ENCODE measurements around the gene ABCB10. TPM values are rescaled to one million over a fixed set of nuclear protein-coding genes. Genes with fewer than 3 reads are reported as not detected.

The ABCB10 gene
- total and polyA plus RNA-seq, 2 experiments from 2014 or later, result 4.7 to 9.7 TPM

GRCh38 chr1:229507951-229508822, 50.3 kb downstream of the ABCB10 start, which contains the start of gene NUP133:
NUP133 (minus strand) TSS chr1:229508341; CDS start chr1:229508249, 92 bp downstream.
- DNase-seq (ENCODE audit: low spot score) (peak; percentile 100), ATAC-seq (peak; percentile 96)
- Histone ChIP-seq H4K20me1 (replicated peaks; ENCODE audit: insufficient read depth) (0 out of 2 replicates have a peak, but pooled peaks cover 3% of the 10 kb centered on the region), H3K27ac (ENCODE audit: low read depth) (peak within 1 kb of the TSS; percentile 98), H3K4me2 (peak within 1 kb of the TSS; percentile 91), H3K9me2 (ENCODE audit: insufficient read depth) (no peaks in the 10 kb centered on the region), H3K27me3 (ENCODE audit: insufficient read depth) (no peaks in the 10 kb centered on the region), H3F3A (replicated peaks; ENCODE audit: low read depth) (no peaks in the 10 kb centered on the region; the same call in 1 of the 2 replicates), H3K4me3 (peak within 1 kb of the TSS; percentile 86), H3K36me3 (ENCODE audit: insufficient read depth) (no peaks in the 10 kb centered on the region), H3K79me2 (replicated peaks; ENCODE audit: insufficient read depth) (peaks cover 35% of the 10 kb centered on the region), H2AFZ (peak within 1 kb of the TSS; percentile 88), H3K4me1 (ENCODE audit: insufficient read depth) (peaks cover 9% of the 10 kb centered on the region; the same call in 1 of the 2 replicates)
- Mint-ChIP-seq H3K27ac (peak within 1 kb of the TSS; percentile 99), H3K4me1 (peaks cover 13% of the 10 kb centered on the region; the same call in 2 of the 3 replicates), H3K27me3 (ENCODE audit: insufficient read depth, low read depth, poor library complexity) (peaks cover 5% of the 10 kb centered on the region), H3K4me3 (peak within 1 kb of the TSS; percentile 96), H3K9me3 (no peaks in the 10 kb centered on the region), H3K36me3 (ENCODE audit: low read depth) (peaks cover 3% of the 10 kb centered on the region; the same call in 1 of the 3 replicates)
- TF ChIP-seq REST (IDR thresholded peaks at IDR 0.05; ENCODE audit: unreplicated experiment), result no peak
- peak; percentile 96 for TF ChIP-seq POLR2AphosphoS5 (IDR thresholded peaks at IDR 0.05; ENCODE audit: low read depth)
- no peak for TF ChIP-seq STAT1 (IDR thresholded peaks at IDR 0.05; ENCODE audit: unreplicated experiment)
- no peak for TF ChIP-seq ZNF331 (CRISPR knock-in tag; IDR thresholded peaks at IDR 0.05; ENCODE audit: low read depth)
- peak; percentile 98 for TF ChIP-seq CREB1 (CRISPR knock-in tag; IDR thresholded peaks at IDR 0.05; ENCODE audit: low read depth)
- no peak for TF ChIP-seq EZH2 (IDR thresholded peaks at IDR 0.05; ENCODE audit: low read depth, unreplicated experiment)
- TF ChIP-seq, protein P1, sequence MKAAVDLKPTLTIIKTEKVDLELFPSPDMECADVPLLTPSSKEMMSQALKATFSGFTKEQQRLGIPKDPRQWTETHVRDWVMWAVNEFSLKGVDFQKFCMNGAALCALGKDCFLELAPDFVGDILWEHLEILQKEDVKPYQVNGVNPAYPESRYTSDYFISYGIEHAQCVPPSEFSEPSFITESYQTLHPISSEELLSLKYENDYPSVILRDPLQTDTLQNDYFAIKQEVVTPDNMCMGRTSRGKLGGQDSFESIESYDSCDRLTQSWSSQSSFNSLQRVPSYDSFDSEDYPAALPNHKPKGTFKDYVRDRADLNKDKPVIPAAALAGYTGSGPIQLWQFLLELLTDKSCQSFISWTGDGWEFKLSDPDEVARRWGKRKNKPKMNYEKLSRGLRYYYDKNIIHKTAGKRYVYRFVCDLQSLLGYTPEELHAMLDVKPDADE (IDR thresholded peaks at IDR 0.05), result peak; percentile 67

DNA sequence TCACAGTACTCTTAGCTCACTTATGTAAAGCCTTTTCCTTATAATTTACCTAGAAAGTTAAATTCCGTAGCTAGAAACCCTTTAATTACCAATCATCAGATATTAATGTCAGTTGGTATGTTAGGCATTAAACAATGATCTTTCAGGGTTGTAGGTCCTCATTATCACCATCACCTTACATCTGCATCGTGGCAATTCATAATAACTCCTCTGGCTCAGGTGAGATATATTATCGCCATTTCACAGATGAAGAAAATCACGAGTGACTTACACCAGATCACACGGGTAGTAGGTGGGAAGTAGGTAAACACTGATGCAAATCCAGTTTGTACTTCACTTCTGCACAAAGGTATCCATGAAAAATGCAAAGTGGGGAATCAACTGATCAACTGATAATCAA, 51.0 kb downstream of the ABCB10 start:
- peak overlapping the region; percentile 99 for H3K27ac Mint-ChIP-seq

More for the DNA sequence above, 51.0 kb downstream of the ABCB10 start:
- H3K9me2 ChIP-seq (ENCODE audit: insufficient read depth), result no peaks in the 10 kb centered on the region
- TF ChIP-seq, protein P2, sequence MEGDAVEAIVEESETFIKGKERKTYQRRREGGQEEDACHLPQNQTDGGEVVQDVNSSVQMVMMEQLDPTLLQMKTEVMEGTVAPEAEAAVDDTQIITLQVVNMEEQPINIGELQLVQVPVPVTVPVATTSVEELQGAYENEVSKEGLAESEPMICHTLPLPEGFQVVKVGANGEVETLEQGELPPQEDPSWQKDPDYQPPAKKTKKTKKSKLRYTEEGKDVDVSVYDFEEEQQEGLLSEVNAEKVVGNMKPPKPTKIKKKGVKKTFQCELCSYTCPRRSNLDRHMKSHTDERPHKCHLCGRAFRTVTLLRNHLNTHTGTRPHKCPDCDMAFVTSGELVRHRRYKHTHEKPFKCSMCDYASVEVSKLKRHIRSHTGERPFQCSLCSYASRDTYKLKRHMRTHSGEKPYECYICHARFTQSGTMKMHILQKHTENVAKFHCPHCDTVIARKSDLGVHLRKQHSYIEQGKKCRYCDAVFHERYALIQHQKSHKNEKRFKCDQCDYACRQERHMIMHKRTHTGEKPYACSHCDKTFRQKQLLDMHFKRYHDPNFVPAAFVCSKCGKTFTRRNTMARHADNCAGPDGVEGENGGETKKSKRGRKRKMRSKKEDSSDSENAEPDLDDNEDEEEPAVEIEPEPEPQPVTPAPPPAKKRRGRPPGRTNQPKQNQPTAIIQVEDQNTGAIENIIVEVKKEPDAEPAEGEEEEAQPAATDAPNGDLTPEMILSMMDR (conservative IDR thresholded peaks at IDR 0.05; ENCODE audit: low read depth in 2 of 2), result no peak
- TF ChIP-seq REST (IDR thresholded peaks at IDR 0.05; ENCODE audit: unreplicated experiment) (no peak), EZH2 (IDR thresholded peaks at IDR 0.05; ENCODE audit: low read depth, unreplicated experiment) (no peak), EZH2phosphoT487 (IDR thresholded peaks at IDR 0.05; ENCODE audit: unreplicated experiment) (no peak), JUNB (IDR thresholded peaks at IDR 0.05; ENCODE audit: unreplicated experiment) (no peak), NANOG (IDR thresholded peaks at IDR 0.05; ENCODE audit: borderline replicate concordance) (no peak), POLR2AphosphoS5 (IDR thresholded peaks at IDR 0.05; ENCODE audit: low read depth) (no peak), STAT1 (IDR thresholded peaks at IDR 0.05; ENCODE audit: unreplicated experiment) (no peak), ZNF331 (CRISPR knock-in tag; IDR thresholded peaks at IDR 0.05; ENCODE audit: low read depth) (no peak)
- Mint-ChIP-seq H3K9me3 (no peaks in the 10 kb centered on the region), H3K27me3 (ENCODE audit: insufficient read depth, low read depth, poor library complexity) (peaks cover 5% of the 10 kb centered on the region), H3K4me3 (peak overlapping the region; percentile 96), H3K36me3 (ENCODE audit: low read depth) (peaks cover 5% of the 10 kb centered on the region; the same call in 1 of the 3 replicates), H3K4me1 (peaks cover 13% of the 10 kb centered on the region; the same call in 2 of the 3 replicates)
- peaks cover 9% of the 10 kb centered on the region; the same call in 1 of the 2 replicates for H3K4me1 ChIP-seq (ENCODE audit: insufficient read depth)
- peak overlapping the region; percentile 98 for H3K27ac ChIP-seq (ENCODE audit: low read depth)
- peak overlapping the region; percentile 86 for H3K4me3 ChIP-seq
- no peak for ATAC-seq
- H4K20me1 ChIP-seq (replicated peaks; ENCODE audit: insufficient read depth), result 0 out of 2 replicates have a peak, but pooled peaks cover 3% of the 10 kb centered on the region
- H2AFZ ChIP-seq, result peak overlapping the region; percentile 86; the same call in 1 of the 2 replicates
- H3K36me3 ChIP-seq (ENCODE audit: insufficient read depth), result no peaks in the 10 kb centered on the region
- no peak for DNase-seq (ENCODE audit: low spot score)
- no peaks in the 10 kb centered on the region; the same call in 1 of the 2 replicates for H3F3A ChIP-seq (replicated peaks; ENCODE audit: low read depth)
- H3K79me2 ChIP-seq (replicated peaks; ENCODE audit: insufficient read depth), result peaks cover 35% of the 10 kb centered on the region
- H3K4me2 ChIP-seq, result peak overlapping the region; percentile 91
- no peaks in the 10 kb centered on the region for H3K27me3 ChIP-seq (ENCODE audit: insufficient read depth)

Data from GM23338 (cell line).